WTC11 (cell line): ENCODE measurements around the gene LARGE1. TPM values are rescaled to one million over a fixed set of nuclear protein-coding genes. Genes with fewer than 3 reads are reported as not detected.

Experiments
- ATAC-seq: fragments of 200-7000 bp; cut with Tn5 transposase; 2 replicates; pipeline ENCODE4 v1.10.0; 2021; ENCODE audit warnings: mild to moderate bottlenecking, moderate library complexity
- CTCF ChIA-PET: fragments of 300-600 bp; sonication (Branson Sonifier 250); formaldehyde crosslinking; loops from one replicate; lab custom pipeline; 2021; ENCODE audit warnings: antibody characterized with exemption; lab: Charles Lee
- POLR2A ChIA-PET: fragments of 350-600 bp; sonication (Branson Sonifier 250); formaldehyde crosslinking; loops from one replicate; lab custom pipeline; 2021; ENCODE audit warnings: antibody characterized with exemption; lab: Charles Lee
- DNase-seq: peaks from one replicate; pipeline ENCODE4 v3.0.0; 2021; ENCODE audit warnings: low spot score
- H3K27ac Mint-ChIP-seq: 2 replicates; pipeline ENCODE4 v1.8.0; 2021; ENCODE audit warnings: mixed read lengths
- H3K27me3 Mint-ChIP-seq: 2 replicates; pipeline ENCODE4 v1.8.0; 2021; ENCODE audit warnings: low read depth, mild to moderate bottlenecking, moderate library complexity, mixed read lengths
- H3K36me3 Mint-ChIP-seq: 2 replicates; pipeline ENCODE4 v1.8.0; 2021; ENCODE audit warnings: mixed read lengths
- H3K4me1 Mint-ChIP-seq: 2 replicates; pipeline ENCODE4 v1.8.0; 2022; ENCODE audit warnings: mixed read lengths
- H3K4me3 Mint-ChIP-seq: 2 replicates; pipeline ENCODE4 v1.8.0; 2021; ENCODE audit warnings: mild to moderate bottlenecking, moderate library complexity, mixed read lengths
- H3K9me3 Mint-ChIP-seq: 2 replicates; pipeline ENCODE4 v1.8.0; 2021; ENCODE audit warnings: mixed read lengths
- CREM ChIP-seq: sonication (generic); formaldehyde crosslinking; IDR thresholded peaks from 2 replicates; pipeline ENCODE4 v1.8.1; 2022; ENCODE audit warnings: mild to moderate bottlenecking, missing genetic modification reagents, moderate library complexity
- FOXP1 ChIP-seq: sonication (generic); formaldehyde crosslinking; IDR thresholded peaks from 2 replicates; pipeline ENCODE4 v1.8.0; 2022; ENCODE audit warnings: missing genetic modification reagents, mild to moderate bottlenecking, moderate library complexity, borderline replicate concordance
- HMGA2 ChIP-seq: fragments of 250-450 bp; sonication (Bioruptor Pico); IDR thresholded peaks from 2 replicates; pipeline ENCODE4 v1.4.0; 2021; ENCODE audit warnings: mild to moderate bottlenecking, moderate library complexity
- IRF2 ChIP-seq: sonication (generic); formaldehyde crosslinking; IDR thresholded peaks from 2 replicates; pipeline ENCODE4 v1.8.0; 2022; ENCODE audit warnings: low read depth, missing genetic modification reagents, borderline replicate concordance
- MYBL2 ChIP-seq: sonication (generic); formaldehyde crosslinking; IDR thresholded peaks from 2 replicates; pipeline ENCODE4 v1.8.1; 2023; ENCODE audit warnings: mild to moderate bottlenecking, moderate library complexity, missing genetic modification reagents
- NR2C2 ChIP-seq: sonication (generic); formaldehyde crosslinking; IDR thresholded peaks from 2 replicates; pipeline ENCODE4 v1.8.0; 2022; ENCODE audit warnings: mild to moderate bottlenecking, missing genetic modification reagents
- PRRX2 ChIP-seq: fragments of 250-450 bp; sonication (Bioruptor Pico); IDR thresholded peaks from 2 replicates; pipeline ENCODE4 v1.8.0; 2021; ENCODE audit warnings: mild to moderate bottlenecking
- TP53 ChIP-seq: sonication (generic); formaldehyde crosslinking; IDR thresholded peaks from 2 replicates; pipeline ENCODE4 v1.8.1; 2023; ENCODE audit warnings: mild to moderate bottlenecking, missing genetic modification reagents
- ZNF121 ChIP-seq: sonication (generic); formaldehyde crosslinking; IDR thresholded peaks from 2 replicates; pipeline ENCODE4 v1.8.0; 2023; ENCODE audit warnings: missing genetic modification reagents
- ZNF423 ChIP-seq: fragments of 250-450 bp; sonication (Bioruptor Pico); IDR thresholded peaks from 2 replicates; pipeline ENCODE4 v2.1.2; 2022; ENCODE audit warnings: mild to moderate bottlenecking, moderate library complexity
- total RNA-seq: library from RNA; stranded (reverse); gene quantifications from 3 replicates; pipeline ENCODE4 v1.2.3, GENCODE V29; 2021
- TF ChIP-seq, protein P1 (sequence below): sonication (generic); formaldehyde crosslinking; IDR thresholded peaks from 2 replicates; pipeline ENCODE4 v1.8.1; 2022; ENCODE audit warnings: mild to moderate bottlenecking, moderate library complexity, missing genetic modification reagents
- TF ChIP-seq, protein P2 (sequence below): sonication (generic); formaldehyde crosslinking; IDR thresholded peaks from 2 replicates; pipeline ENCODE4 v1.8.1; 2022; ENCODE audit warnings: low read depth, missing genetic modification reagents, borderline replicate concordance
- TF ChIP-seq, protein P3 (sequence below): sonication (generic); formaldehyde crosslinking; IDR thresholded peaks from 2 replicates; pipeline ENCODE4 v1.8.0; 2022; ENCODE audit warnings: mild to moderate bottlenecking, missing genetic modification reagents
- TF ChIP-seq, protein P4 (sequence below): sonication (generic); formaldehyde crosslinking; IDR thresholded peaks from 2 replicates; pipeline ENCODE4 v1.8.0; 2023; ENCODE audit warnings: missing genetic modification reagents, mild to moderate bottlenecking, borderline replicate concordance
- TF ChIP-seq, protein P5 (sequence below): sonication (generic); formaldehyde crosslinking; IDR thresholded peaks from 2 replicates; pipeline ENCODE4 v1.8.1; 2023; ENCODE audit warnings: mild to moderate bottlenecking, missing genetic modification reagents
- TF ChIP-seq, protein P6 (sequence below): sonication (generic); formaldehyde crosslinking; IDR thresholded peaks from 2 replicates; pipeline ENCODE4 v1.8.1; 2023; ENCODE audit warnings: mild to moderate bottlenecking, missing genetic modification reagents, borderline replicate concordance

Gene LARGE1
- total RNA-seq, 1 experiment from 2014 or later = 72.6 TPM

DNA sequence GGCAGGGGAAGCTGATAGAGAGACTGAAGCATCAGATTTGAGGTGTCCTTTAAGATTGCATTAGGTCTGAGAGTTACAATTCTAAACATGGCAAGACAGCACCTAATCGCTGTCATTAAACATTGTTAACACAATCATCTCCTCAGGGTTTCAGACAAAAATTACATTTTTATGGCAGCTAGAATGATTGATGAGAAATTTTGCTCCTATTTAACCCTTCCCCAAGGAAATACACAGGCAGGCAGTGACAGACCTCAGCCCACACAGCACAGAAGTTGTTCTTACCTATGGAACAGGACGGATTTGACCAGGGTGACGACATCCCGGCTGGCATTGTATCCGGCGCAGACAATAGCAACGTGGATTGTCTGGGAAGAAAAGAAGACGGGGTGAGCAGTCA is 294.3 kb downstream of the LARGE1 start (continued):
- TF ChIP-seq, protein P1, sequence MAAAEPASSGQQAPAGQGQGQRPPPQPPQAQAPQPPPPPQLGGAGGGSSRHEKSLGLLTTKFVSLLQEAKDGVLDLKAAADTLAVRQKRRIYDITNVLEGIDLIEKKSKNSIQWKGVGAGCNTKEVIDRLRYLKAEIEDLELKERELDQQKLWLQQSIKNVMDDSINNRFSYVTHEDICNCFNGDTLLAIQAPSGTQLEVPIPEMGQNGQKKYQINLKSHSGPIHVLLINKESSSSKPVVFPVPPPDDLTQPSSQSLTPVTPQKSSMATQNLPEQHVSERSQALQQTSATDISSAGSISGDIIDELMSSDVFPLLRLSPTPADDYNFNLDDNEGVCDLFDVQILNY = no peak
- no peak for TF ChIP-seq MYBL2

DNA sequence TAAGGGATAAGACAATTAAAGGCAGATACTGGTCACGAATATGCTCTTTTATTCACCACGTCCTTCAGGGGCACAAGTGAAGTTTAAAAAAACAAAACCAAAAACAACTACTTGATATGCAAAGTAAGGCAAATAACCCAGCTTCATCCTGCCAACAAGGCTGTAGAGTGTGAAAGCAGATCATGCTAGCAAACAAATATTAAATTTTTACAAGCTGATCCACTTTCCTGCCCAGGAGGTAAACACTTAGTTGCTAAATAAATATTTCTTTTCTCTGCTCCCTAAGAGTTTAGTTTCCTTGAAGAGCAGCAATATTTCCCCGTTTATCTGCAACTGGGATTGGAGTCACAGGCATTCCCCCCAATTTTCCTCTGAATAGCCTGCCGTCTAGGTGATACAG is 300.2 kb downstream of the LARGE1 start:
- TF ChIP-seq, protein P2, sequence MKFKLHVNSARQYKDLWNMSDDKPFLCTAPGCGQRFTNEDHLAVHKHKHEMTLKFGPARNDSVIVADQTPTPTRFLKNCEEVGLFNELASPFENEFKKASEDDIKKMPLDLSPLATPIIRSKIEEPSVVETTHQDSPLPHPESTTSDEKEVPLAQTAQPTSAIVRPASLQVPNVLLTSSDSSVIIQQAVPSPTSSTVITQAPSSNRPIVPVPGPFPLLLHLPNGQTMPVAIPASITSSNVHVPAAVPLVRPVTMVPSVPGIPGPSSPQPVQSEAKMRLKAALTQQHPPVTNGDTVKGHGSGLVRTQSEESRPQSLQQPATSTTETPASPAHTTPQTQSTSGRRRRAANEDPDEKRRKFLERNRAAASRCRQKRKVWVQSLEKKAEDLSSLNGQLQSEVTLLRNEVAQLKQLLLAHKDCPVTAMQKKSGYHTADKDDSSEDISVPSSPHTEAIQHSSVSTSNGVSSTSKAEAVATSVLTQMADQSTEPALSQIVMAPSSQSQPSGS = no peak
- no peak for TF ChIP-seq ZNF423 (CRISPR knock-in tag)
- TF ChIP-seq, protein P3, sequence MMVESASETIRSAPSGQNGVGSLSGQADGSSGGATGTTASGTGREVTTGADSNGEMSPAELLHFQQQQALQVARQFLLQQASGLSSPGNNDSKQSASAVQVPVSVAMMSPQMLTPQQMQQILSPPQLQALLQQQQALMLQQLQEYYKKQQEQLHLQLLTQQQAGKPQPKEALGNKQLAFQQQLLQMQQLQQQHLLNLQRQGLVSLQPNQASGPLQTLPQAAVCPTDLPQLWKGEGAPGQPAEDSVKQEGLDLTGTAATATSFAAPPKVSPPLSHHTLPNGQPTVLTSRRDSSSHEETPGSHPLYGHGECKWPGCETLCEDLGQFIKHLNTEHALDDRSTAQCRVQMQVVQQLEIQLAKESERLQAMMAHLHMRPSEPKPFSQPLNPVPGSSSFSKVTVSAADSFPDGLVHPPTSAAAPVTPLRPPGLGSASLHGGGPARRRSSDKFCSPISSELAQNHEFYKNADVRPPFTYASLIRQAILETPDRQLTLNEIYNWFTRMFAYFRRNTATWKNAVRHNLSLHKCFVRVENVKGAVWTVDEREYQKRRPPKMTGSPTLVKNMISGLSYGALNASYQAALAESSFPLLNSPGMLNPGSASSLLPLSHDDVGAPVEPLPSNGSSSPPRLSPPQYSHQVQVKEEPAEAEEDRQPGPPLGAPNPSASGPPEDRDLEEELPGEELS (CRISPR knock-in tag) = no peak
- H3K36me3 Mint-ChIP-seq = peaks cover 34% of the 10 kb centered on the region
- DNase-seq (no peak), ATAC-seq (no peak)
- no peak overlapping the region for H3K27ac Mint-ChIP-seq
- H3K27me3 Mint-ChIP-seq = no peaks in the 10 kb centered on the region
- H3K4me1 Mint-ChIP-seq = peaks cover 15% of the 10 kb centered on the region
- H3K9me3 Mint-ChIP-seq = peaks cover 7% of the 10 kb centered on the region
- no peak overlapping the region for H3K4me3 Mint-ChIP-seq
- CTCF ChIA-PET = interaction anchor here (0.7 kb wide), 1 partner anchor 315 kb away, joined by 5 read pairs; no protein-coding TSS in a partner anchor
- POLR2A ChIA-PET = interaction anchor here (0.6 kb wide), 2 partner anchors 10 to 41 kb away, joined by 3 read pairs; no protein-coding TSS in a partner anchor

DNA sequence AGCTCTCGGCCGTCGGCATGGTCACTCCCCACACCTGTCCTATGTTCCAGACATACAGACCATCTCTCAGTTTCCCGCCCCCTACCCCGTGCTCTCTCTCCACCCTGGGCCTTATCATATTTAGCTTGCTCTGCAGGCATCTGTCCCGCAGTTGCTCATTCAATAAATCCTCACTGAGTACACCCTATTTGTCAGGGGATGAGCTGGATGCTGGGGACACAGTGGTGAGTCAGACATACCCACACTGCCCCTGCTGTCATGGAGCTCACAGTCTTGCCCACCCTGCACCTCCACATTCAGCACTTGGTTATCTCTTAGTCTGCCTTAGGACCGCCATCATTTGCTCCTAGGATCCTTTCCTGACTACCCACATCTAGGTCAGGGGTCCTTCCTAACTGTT is 313.8 kb downstream of the LARGE1 start:
- ChIA-PET CTCF (no interaction called here), POLR2A (interaction anchor here (0.7 kb wide), 1 partner anchor 301 kb away, joined by 3 read pairs; no protein-coding TSS in a partner anchor)
- Mint-ChIP-seq H3K27me3 (no peaks in the 10 kb centered on the region), H3K27ac (no peak overlapping the region), H3K4me1 (peaks cover 6% of the 10 kb centered on the region; the same call in 1 of the 2 replicates), H3K9me3 (peaks cover 16% of the 10 kb centered on the region), H3K4me3 (no peak overlapping the region), H3K36me3 (peaks cover 31% of the 10 kb centered on the region)
- no peak for DNase-seq
- no peak for ATAC-seq
- TF ChIP-seq IRF2 (no peak), FOXP1 (no peak)

DNA sequence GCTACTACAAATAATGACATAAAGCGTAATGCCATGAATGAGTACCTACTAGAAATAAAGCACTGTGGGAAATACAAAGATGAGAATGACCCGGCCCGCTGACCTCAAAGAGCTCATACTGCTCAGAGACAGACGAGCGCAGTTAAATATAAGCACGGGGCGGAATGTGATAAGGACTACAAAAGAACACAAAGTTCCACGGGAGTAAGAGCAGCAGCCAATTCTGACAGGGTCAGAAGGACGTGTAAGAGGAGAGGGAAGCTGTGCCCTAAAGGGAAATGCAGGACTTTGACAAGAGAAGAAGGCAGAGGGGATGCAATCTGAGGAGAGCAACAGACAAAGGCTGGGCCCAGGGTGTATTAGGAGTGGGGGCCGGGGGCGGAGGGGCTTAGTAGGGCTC is 314.6 kb downstream of the LARGE1 start:
- H3K36me3 Mint-ChIP-seq = peaks cover 22% of the 10 kb centered on the region
- DNase-seq (no peak), ATAC-seq (no peak)
- ChIA-PET CTCF (no interaction called here), POLR2A (no interaction called here)
- no peak overlapping the region for H3K4me3 Mint-ChIP-seq
- H3K27ac Mint-ChIP-seq = no peak overlapping the region
- H3K4me1 Mint-ChIP-seq = peaks cover 6% of the 10 kb centered on the region; the same call in 1 of the 2 replicates
- peaks cover 8% of the 10 kb centered on the region for H3K9me3 Mint-ChIP-seq
- no peaks in the 10 kb centered on the region for H3K27me3 Mint-ChIP-seq
- no peak for TF ChIP-seq PRRX2 (CRISPR knock-in tag)
- no peak for TF ChIP-seq NR2C2 (CRISPR knock-in tag)
- TF ChIP-seq HMGA2 (CRISPR knock-in tag) = no peak
- TF ChIP-seq TP53 (CRISPR knock-in tag) = no peak
- no peak for TF ChIP-seq CREM (CRISPR knock-in tag)
- TF ChIP-seq, protein P4, sequence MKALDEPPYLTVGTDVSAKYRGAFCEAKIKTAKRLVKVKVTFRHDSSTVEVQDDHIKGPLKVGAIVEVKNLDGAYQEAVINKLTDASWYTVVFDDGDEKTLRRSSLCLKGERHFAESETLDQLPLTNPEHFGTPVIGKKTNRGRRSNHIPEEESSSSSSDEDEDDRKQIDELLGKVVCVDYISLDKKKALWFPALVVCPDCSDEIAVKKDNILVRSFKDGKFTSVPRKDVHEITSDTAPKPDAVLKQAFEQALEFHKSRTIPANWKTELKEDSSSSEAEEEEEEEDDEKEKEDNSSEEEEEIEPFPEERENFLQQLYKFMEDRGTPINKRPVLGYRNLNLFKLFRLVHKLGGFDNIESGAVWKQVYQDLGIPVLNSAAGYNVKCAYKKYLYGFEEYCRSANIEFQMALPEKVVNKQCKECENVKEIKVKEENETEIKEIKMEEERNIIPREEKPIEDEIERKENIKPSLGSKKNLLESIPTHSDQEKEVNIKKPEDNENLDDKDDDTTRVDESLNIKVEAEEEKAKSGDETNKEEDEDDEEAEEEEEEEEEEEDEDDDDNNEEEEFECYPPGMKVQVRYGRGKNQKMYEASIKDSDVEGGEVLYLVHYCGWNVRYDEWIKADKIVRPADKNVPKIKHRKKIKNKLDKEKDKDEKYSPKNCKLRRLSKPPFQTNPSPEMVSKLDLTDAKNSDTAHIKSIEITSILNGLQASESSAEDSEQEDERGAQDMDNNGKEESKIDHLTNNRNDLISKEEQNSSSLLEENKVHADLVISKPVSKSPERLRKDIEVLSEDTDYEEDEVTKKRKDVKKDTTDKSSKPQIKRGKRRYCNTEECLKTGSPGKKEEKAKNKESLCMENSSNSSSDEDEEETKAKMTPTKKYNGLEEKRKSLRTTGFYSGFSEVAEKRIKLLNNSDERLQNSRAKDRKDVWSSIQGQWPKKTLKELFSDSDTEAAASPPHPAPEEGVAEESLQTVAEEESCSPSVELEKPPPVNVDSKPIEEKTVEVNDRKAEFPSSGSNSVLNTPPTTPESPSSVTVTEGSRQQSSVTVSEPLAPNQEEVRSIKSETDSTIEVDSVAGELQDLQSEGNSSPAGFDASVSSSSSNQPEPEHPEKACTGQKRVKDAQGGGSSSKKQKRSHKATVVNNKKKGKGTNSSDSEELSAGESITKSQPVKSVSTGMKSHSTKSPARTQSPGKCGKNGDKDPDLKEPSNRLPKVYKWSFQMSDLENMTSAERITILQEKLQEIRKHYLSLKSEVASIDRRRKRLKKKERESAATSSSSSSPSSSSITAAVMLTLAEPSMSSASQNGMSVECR (CRISPR knock-in tag) = no peak
- TF ChIP-seq, protein P5, sequence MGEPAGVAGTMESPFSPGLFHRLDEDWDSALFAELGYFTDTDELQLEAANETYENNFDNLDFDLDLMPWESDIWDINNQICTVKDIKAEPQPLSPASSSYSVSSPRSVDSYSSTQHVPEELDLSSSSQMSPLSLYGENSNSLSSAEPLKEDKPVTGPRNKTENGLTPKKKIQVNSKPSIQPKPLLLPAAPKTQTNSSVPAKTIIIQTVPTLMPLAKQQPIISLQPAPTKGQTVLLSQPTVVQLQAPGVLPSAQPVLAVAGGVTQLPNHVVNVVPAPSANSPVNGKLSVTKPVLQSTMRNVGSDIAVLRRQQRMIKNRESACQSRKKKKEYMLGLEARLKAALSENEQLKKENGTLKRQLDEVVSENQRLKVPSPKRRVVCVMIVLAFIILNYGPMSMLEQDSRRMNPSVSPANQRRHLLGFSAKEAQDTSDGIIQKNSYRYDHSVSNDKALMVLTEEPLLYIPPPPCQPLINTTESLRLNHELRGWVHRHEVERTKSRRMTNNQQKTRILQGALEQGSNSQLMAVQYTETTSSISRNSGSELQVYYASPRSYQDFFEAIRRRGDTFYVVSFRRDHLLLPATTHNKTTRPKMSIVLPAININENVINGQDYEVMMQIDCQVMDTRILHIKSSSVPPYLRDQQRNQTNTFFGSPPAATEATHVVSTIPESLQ (CRISPR knock-in tag) = no peak
- no peak for TF ChIP-seq ZNF121 (CRISPR knock-in tag)
- no peak for TF ChIP-seq FOXP1
- TF ChIP-seq, protein P6, sequence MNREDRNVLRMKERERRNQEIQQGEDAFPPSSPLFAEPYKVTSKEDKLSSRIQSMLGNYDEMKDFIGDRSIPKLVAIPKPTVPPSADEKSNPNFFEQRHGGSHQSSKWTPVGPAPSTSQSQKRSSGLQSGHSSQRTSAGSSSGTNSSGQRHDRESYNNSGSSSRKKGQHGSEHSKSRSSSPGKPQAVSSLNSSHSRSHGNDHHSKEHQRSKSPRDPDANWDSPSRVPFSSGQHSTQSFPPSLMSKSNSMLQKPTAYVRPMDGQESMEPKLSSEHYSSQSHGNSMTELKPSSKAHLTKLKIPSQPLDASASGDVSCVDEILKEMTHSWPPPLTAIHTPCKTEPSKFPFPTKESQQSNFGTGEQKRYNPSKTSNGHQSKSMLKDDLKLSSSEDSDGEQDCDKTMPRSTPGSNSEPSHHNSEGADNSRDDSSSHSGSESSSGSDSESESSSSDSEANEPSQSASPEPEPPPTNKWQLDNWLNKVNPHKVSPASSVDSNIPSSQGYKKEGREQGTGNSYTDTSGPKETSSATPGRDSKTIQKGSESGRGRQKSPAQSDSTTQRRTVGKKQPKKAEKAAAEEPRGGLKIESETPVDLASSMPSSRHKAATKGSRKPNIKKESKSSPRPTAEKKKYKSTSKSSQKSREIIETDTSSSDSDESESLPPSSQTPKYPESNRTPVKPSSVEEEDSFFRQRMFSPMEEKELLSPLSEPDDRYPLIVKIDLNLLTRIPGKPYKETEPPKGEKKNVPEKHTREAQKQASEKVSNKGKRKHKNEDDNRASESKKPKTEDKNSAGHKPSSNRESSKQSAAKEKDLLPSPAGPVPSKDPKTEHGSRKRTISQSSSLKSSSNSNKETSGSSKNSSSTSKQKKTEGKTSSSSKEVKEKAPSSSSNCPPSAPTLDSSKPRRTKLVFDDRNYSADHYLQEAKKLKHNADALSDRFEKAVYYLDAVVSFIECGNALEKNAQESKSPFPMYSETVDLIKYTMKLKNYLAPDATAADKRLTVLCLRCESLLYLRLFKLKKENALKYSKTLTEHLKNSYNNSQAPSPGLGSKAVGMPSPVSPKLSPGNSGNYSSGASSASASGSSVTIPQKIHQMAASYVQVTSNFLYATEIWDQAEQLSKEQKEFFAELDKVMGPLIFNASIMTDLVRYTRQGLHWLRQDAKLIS (CRISPR knock-in tag) = no peak
